Esophagus muscularis mucosa (tissue), 4 donors: Measurements from ENCODE around the gene TOR4A. TPM values are rescaled to one million over a fixed set of nuclear protein-coding genes. Genes with fewer than 3 reads are reported as not detected.

Experiments used
- DNase-seq: peaks from one replicate; pipeline ENCODE4 v3.0.0-alpha.2; 2017; ENCODE audit errors: extremely low spot score
- H3K27ac ChIP-seq, 4 donors: fragments of 200-600 bp; sonication (generic); replicated peaks in 1 of 4; 1 replicate in 3 of 4; 2 replicates in 1 of 4; pipeline ENCODE4 v1.5.1; 2016 to 2019; ENCODE audit warnings: mild to moderate bottlenecking in 1 of 4
- H3K27me3 ChIP-seq, 4 donors: fragments of 200-600 bp; sonication (generic); one replicate each; pipeline versions ENCODE4 v1.5.1 to v1.6.0; 2016 to 2019
- H3K36me3 ChIP-seq, 4 donors: fragments of 200-600 bp; sonication (generic); one replicate each; pipeline ENCODE4 v1.5.1; 2016 to 2019
- H3K4me1 ChIP-seq, 4 donors: fragments of 200-600 bp; sonication (generic); one replicate each; pipeline ENCODE4 v1.5.1; 2016 to 2019
- H3K4me3 ChIP-seq, 4 donors: fragments of 200-600 bp; sonication (generic); 1 replicate in 2 of 4; 2 replicates in 2 of 4; pipeline ENCODE4 v1.5.1; 2016 to 2019; ENCODE audit warnings: mild to moderate bottlenecking in 4 of 4, moderate library complexity in 1 of 4
- H3K9me3 ChIP-seq, 4 donors: fragments of 200-600 bp; sonication (generic); 1 replicate in 3 of 4; 2 replicates in 1 of 4; pipeline ENCODE4 v1.5.1; 2016 to 2019
- CTCF ChIP-seq, 3 experiments: fragments of 200-600 bp in 2 of 3; fragments of 450-650 bp in 1 of 3; sonication (generic) in 2 of 3; IDR thresholded peaks; one replicate each; pipeline ENCODE4 v1.5.1; 2017 to 2019; ENCODE audit warnings: antibody characterized with exemption in 3 of 3, mild to moderate bottlenecking in 2 of 3, moderate library complexity in 1 of 3
- EP300 ChIP-seq: sonication (generic); formaldehyde crosslinking; IDR thresholded peaks from one replicate; pipeline ENCODE4 v1.6.1; 2017; ENCODE audit warnings: antibody characterized with exemption
- POLR2A ChIP-seq: fragments of 450-650 bp; IDR thresholded peaks from one replicate; pipeline ENCODE4 v1.6.1; 2017; ENCODE audit warnings: antibody characterized with exemption, moderate library complexity, mild to moderate bottlenecking, low read depth
- POLR2AphosphoS5 ChIP-seq, 2 donors: sonication (generic); formaldehyde crosslinking; IDR thresholded peaks; one replicate each; pipeline ENCODE4 v1.6.1; 2017; ENCODE audit warnings: antibody characterized with exemption in 2 of 2
- WGBS: methylation state at CpG from one replicate; pipeline ENCODE4 v1.1.5; 2018; 5-methylcytosine and 5-hydroxymethylcytosine counted together
- intact Hi-C: fragments of 100-400 bp; cut with DNase I; formaldehyde crosslinking; loops from one replicate; pipeline ENCODE4 v1.15.1; 2023
- total RNA-seq, 4 donors: library from RNA; depleted of rRNA; stranded (reverse); fragments of >200 nt; gene quantifications; one replicate each; pipeline versions ENCODE4 v1.1.0 to v1.2.1, GENCODE V29; 2016

TOR4A gene
- total RNA-seq, 4 donors from 2014 or later = 5.0 to 9.2 (median 7.3) TPM

DNA sequence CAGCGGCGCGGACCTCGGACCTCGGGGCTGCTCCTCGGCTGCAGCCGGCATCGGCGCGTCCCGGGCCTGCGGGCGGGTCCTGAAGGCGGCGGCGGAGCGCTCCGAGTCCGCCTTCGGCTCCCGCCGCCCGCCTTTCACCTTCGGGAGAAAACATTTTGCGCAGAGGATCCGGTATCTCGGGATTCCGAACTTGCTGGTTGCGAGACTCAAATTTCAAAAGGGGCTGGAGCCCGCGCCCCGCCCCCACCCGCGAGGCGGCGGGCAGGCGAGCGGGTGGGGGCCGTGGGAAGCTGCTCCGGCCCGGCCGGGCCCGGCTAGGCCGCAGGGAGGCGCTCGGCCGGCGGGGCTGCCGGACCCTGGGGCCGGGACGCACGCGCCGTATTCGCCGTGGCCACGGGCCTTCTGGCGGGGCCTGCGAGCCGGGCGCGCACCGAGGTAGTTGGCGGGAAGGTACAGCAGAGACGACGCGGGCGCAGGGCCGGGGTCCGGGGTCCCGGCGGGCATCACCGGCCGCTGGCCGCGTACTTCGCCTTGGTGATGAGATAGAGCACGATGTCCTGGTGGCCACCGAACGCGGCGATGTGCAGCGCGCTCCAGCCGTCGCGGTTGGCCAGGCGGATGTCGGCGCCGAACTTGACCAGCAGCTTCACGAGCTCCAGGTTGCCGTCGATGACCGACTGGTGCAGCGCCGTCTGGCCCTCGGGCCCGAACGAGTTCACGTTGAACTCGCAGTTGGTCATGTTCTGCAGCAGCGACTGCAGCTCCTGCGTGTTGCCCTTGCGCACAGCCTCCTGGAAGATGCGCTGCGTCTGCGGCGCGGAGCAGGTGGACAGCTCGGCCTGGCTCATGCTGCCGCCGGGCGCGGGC is 23.8 kb downstream of the TOR4A start:
- H3K4me3 ChIP-seq = peak overlapping the region; percentile 50 to 59 (median 56)
- under 1% methylated on average over 20 of the region's 115 CpGs for WGBS
- peaks cover 68 to 93% (median 75%) of the 10 kb centered on the region in 4 donors for H3K4me1 ChIP-seq
- no peak for DNase-seq
- intact Hi-C loops = no loop called here
- H3K27ac ChIP-seq = peak overlapping the region; percentile 66 to 76 (median 73)
- H3K36me3 ChIP-seq = no peaks in the 10 kb centered on the region
- TF ChIP-seq CTCF (IDR thresholded peaks at IDR 0.05) = peak in 2 of 3 experiments; percentile 18
- no peak for TF ChIP-seq POLR2AphosphoS5 (IDR thresholded peaks at IDR 0.05)
- peaks cover 4 to 93% (median 41%) of the 10 kb centered on the region in 4 donors for H3K27me3 ChIP-seq
- no peaks in the 10 kb centered on the region for H3K9me3 ChIP-seq

DNA sequence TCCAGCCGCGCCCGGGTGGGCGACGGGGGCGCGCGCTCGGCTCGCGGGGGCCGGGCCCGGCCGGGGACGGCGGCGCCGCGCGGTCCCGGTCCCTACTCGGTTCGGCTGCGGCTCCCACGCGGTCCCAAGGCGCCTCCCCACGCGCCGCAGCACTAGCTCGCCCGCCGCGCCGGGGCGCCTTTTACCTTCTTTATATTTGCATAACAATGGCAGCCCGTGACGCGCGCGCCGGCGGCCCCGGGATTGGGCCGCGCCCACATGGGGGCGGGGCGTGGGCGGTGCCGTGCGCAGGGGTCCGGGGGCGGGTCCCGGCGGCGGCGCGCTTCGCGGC is 24.6 kb downstream of the TOR4A start, which contains the start of gene NRARP:
NRARP (minus strand) TSS at position 154 of the 331 bp plus-strand sequence. CDS start 343 bp downstream, outside the sequence.
- under 1% methylated on average over 22 of the region's 60 CpGs for WGBS
- TF ChIP-seq CTCF (IDR thresholded peaks at IDR 0.05) (peak in 1 of 3 experiments; percentile 43), POLR2AphosphoS5 (IDR thresholded peaks at IDR 0.05) (peak; percentile 78 to 83), EP300 (no peak), POLR2A (no peak)
- Histone ChIP-seq H3K9me3 (no peaks in the 10 kb centered on the region), H3K4me3 (peak within 1 kb of the TSS; percentile 53 to 59 (median 57)), H3K27ac (peak within 1 kb of the TSS; percentile 70 to 81 (median 76)), H3K36me3 (no peaks in the 10 kb centered on the region), H3K27me3 (peaks cover 4 to 93% (median 38%) of the 10 kb centered on the region in 4 donors), H3K4me1 (peaks cover 72 to 93% (median 75%) of the 10 kb centered on the region in 4 donors)
- intact Hi-C loops = no loop called here
- DNase-seq = no peak

- peak overlapping the region; percentile 53 to 59 (median 56) for H3K4me3 ChIP-seq
- no CpG with 5 or more reads among the region's 78 CpGs for WGBS
- peak overlapping the region; percentile 61 to 81 (median 76) for H3K27ac ChIP-seq
These were observed 25.1 kb downstream of the TOR4A start for GRCh38 chr9:137302449-137303150.

More at GRCh38 chr9:137302449-137303150, 25.1 kb downstream of the TOR4A start:
- peaks cover 4 to 93% (median 34%) of the 10 kb centered on the region in 4 donors for H3K27me3 ChIP-seq
- peak; percentile 16 to 59 (median 31) for TF ChIP-seq CTCF (IDR thresholded peaks at IDR 0.05)
- TF ChIP-seq POLR2AphosphoS5 (IDR thresholded peaks at IDR 0.05) = no peak
- H3K4me1 ChIP-seq = peaks cover 73 to 93% (median 77%) of the 10 kb centered on the region in 4 donors
- H3K9me3 ChIP-seq = no peaks in the 10 kb centered on the region
- no peak for DNase-seq
- intact Hi-C loops = no loop called here
- H3K36me3 ChIP-seq = no peaks in the 10 kb centered on the region
